Measurements from ENCODE around the gene TRIM61. TPM values are rescaled to one million over a fixed set of nuclear protein-coding genes. Genes with fewer than 3 reads are reported as not detected.

The TRIM61 gene
- total RNA-seq, 1 experiment from 2014 or later, result 2.8 TPM

DNA sequence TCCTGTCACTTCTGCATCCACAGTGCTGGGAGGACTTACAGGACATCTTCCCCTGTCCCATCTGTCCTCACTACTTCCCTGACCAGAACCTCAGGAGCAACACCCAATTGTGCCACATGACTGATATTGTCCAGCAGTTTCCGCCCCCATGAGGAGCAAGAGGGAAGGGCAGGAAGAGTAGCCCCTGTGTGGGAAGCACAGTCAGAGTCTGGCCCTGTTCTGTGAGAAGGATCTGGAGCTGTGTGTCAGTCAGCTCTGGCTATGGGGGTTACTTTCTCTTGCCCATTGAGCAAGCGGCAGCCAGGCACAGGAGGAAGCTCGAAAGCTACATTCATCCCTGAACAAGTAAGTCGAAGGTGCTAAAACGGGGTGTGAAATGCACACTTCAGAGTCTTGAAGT is 39.5 kb upstream of the TRIM61 start (continued):
- TF ChIP-seq, protein P1, sequence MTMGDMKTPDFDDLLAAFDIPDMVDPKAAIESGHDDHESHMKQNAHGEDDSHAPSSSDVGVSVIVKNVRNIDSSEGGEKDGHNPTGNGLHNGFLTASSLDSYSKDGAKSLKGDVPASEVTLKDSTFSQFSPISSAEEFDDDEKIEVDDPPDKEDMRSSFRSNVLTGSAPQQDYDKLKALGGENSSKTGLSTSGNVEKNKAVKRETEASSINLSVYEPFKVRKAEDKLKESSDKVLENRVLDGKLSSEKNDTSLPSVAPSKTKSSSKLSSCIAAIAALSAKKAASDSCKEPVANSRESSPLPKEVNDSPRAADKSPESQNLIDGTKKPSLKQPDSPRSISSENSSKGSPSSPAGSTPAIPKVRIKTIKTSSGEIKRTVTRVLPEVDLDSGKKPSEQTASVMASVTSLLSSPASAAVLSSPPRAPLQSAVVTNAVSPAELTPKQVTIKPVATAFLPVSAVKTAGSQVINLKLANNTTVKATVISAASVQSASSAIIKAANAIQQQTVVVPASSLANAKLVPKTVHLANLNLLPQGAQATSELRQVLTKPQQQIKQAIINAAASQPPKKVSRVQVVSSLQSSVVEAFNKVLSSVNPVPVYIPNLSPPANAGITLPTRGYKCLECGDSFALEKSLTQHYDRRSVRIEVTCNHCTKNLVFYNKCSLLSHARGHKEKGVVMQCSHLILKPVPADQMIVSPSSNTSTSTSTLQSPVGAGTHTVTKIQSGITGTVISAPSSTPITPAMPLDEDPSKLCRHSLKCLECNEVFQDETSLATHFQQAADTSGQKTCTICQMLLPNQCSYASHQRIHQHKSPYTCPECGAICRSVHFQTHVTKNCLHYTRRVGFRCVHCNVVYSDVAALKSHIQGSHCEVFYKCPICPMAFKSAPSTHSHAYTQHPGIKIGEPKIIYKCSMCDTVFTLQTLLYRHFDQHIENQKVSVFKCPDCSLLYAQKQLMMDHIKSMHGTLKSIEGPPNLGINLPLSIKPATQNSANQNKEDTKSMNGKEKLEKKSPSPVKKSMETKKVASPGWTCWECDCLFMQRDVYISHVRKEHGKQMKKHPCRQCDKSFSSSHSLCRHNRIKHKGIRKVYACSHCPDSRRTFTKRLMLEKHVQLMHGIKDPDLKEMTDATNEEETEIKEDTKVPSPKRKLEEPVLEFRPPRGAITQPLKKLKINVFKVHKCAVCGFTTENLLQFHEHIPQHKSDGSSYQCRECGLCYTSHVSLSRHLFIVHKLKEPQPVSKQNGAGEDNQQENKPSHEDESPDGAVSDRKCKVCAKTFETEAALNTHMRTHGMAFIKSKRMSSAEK (CRISPR knock-in tag; IDR thresholded peaks at IDR 0.05; ENCODE audit: borderline replicate concordance), result no peak
- TF ChIP-seq, protein P2, sequence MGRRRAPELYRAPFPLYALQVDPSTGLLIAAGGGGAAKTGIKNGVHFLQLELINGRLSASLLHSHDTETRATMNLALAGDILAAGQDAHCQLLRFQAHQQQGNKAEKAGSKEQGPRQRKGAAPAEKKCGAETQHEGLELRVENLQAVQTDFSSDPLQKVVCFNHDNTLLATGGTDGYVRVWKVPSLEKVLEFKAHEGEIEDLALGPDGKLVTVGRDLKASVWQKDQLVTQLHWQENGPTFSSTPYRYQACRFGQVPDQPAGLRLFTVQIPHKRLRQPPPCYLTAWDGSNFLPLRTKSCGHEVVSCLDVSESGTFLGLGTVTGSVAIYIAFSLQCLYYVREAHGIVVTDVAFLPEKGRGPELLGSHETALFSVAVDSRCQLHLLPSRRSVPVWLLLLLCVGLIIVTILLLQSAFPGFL (CRISPR knock-in tag; IDR thresholded peaks at IDR 0.05; ENCODE audit: borderline replicate concordance), result no peak
- TF ChIP-seq EMX1 (CRISPR knock-in tag; IDR thresholded peaks at IDR 0.05), result no peak
- TF ChIP-seq, protein P3, sequence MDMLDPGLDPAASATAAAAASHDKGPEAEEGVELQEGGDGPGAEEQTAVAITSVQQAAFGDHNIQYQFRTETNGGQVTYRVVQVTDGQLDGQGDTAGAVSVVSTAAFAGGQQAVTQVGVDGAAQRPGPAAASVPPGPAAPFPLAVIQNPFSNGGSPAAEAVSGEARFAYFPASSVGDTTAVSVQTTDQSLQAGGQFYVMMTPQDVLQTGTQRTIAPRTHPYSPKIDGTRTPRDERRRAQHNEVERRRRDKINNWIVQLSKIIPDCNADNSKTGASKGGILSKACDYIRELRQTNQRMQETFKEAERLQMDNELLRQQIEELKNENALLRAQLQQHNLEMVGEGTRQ (CRISPR knock-in tag; IDR thresholded peaks at IDR 0.05), result peak; percentile 55
- TF ChIP-seq ESRRA (CRISPR knock-in tag; IDR thresholded peaks at IDR 0.05; ENCODE audit: borderline replicate concordance), result no peak
- no peak for TF ChIP-seq GTF2I (CRISPR knock-in tag; conservative IDR thresholded peaks at IDR 0.05)
- TF ChIP-seq, protein P4, sequence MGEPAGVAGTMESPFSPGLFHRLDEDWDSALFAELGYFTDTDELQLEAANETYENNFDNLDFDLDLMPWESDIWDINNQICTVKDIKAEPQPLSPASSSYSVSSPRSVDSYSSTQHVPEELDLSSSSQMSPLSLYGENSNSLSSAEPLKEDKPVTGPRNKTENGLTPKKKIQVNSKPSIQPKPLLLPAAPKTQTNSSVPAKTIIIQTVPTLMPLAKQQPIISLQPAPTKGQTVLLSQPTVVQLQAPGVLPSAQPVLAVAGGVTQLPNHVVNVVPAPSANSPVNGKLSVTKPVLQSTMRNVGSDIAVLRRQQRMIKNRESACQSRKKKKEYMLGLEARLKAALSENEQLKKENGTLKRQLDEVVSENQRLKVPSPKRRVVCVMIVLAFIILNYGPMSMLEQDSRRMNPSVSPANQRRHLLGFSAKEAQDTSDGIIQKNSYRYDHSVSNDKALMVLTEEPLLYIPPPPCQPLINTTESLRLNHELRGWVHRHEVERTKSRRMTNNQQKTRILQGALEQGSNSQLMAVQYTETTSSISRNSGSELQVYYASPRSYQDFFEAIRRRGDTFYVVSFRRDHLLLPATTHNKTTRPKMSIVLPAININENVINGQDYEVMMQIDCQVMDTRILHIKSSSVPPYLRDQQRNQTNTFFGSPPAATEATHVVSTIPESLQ (CRISPR knock-in tag; IDR thresholded peaks at IDR 0.05), result no peak
- TF ChIP-seq, protein P5, sequence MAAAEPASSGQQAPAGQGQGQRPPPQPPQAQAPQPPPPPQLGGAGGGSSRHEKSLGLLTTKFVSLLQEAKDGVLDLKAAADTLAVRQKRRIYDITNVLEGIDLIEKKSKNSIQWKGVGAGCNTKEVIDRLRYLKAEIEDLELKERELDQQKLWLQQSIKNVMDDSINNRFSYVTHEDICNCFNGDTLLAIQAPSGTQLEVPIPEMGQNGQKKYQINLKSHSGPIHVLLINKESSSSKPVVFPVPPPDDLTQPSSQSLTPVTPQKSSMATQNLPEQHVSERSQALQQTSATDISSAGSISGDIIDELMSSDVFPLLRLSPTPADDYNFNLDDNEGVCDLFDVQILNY (CRISPR knock-in tag; IDR thresholded peaks at IDR 0.05), result no peak
- no peak for TF ChIP-seq TP53 (CRISPR knock-in tag; IDR thresholded peaks at IDR 0.05)

GRCh38 chr4:165013691-165014090 is 36.2 kb upstream of the TRIM61 start:
- no peak for ATAC-seq
- Mint-ChIP-seq H3K36me3 (no peaks in the 10 kb centered on the region), H3K4me1 (no peaks in the 10 kb centered on the region), H3K9me3 (no peaks in the 10 kb centered on the region), H3K27ac (no peak overlapping the region), H3K27me3 (ENCODE audit: low read depth) (no peaks in the 10 kb centered on the region; the same call in 1 of the 2 replicates), H3K4me3 (no peak overlapping the region)
- CTCF ChIA-PET, result no interaction called here
- no peak for DNase-seq (ENCODE audit: low spot score)
- POLR2A ChIA-PET, result no interaction called here
- TF ChIP-seq TP53 (CRISPR knock-in tag; IDR thresholded peaks at IDR 0.05) (no peak), EMX1 (CRISPR knock-in tag; IDR thresholded peaks at IDR 0.05) (no peak), SP1 (CRISPR knock-in tag; conservative IDR thresholded peaks at IDR 0.05) (no peak), AFF4 (CRISPR knock-in tag; IDR thresholded peaks at IDR 0.05; ENCODE audit: borderline replicate concordance) (no peak), PRRX2 (CRISPR knock-in tag; IDR thresholded peaks at IDR 0.05) (no peak), KAT7 (CRISPR knock-in tag; IDR thresholded peaks at IDR 0.05; ENCODE audit: borderline replicate concordance) (no peak), ZNF671 (CRISPR knock-in tag; IDR thresholded peaks at IDR 0.05) (no peak), ZNF416 (CRISPR knock-in tag; IDR thresholded peaks at IDR 0.05) (no peak), FOXP1 (CRISPR knock-in tag; IDR thresholded peaks at IDR 0.05; ENCODE audit: borderline replicate concordance) (no peak)
- TF ChIP-seq, protein P6, sequence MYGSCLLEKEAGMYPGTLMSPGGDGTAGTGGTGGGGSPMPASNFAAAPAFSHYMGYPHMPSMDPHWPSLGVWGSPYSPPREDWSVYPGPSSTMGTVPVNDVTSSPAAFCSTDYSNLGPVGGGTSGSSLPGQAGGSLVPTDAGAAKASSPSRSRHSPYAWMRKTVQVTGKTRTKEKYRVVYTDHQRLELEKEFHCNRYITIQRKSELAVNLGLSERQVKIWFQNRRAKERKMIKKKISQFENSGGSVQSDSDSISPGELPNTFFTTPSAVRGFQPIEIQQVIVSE (CRISPR knock-in tag; IDR thresholded peaks at IDR 0.05; ENCODE audit: borderline replicate concordance), result no peak
- TF ChIP-seq, protein P1 (CRISPR knock-in tag; IDR thresholded peaks at IDR 0.05; ENCODE audit: borderline replicate concordance), result no peak
